T-cell (primary cell): Measurements from ENCODE around the gene ZNF768. TPM values are rescaled to one million over a fixed set of nuclear protein-coding genes. Genes with fewer than 3 reads are reported as not detected.

Experiments
- ATAC-seq, 4 experiments: fragments of 200-7000 bp in 3 of 4; fragments of 150-1000 bp in 1 of 4; cut with Tn5 transposase; replicated peaks in 1 of 4; 1 replicate in 3 of 4; 2 replicates in 1 of 4; pipeline ENCODE4 v1.10.0; 2021; ENCODE audit warnings: moderate library complexity in 3 of 4, mild to moderate bottlenecking in 2 of 4, moderate number of reproducible peaks in 1 of 4
- CTCF ChIA-PET, 2 donors: fragments of 300-600 bp; sonication (Branson Sonifier 250); formaldehyde crosslinking; loops; one replicate each; lab custom pipeline; 2022; ENCODE audit warnings: antibody characterized with exemption in 2 of 2; lab: Charles Lee
- POLR2A ChIA-PET, 2 donors: fragments of 300-600 bp; sonication (Branson Sonifier 250); formaldehyde crosslinking; loops; one replicate each; lab custom pipeline; 2022; ENCODE audit warnings: antibody characterized with exemption in 2 of 2; lab: Charles Lee
- DNase-seq, 35 experiments: peaks; one replicate each; pipeline versions ENCODE4 v3.0.0 to v3.0.0-alpha.2; 2013 to 2023
- H3K27ac ChIP-seq: one replicate; pipeline ENCODE4 v1.5.1; 2013; ENCODE audit warnings: low read length
- H3K27me3 ChIP-seq, 2 experiments: replicated peaks in 1 of 2; 1 replicate in 1 of 2; 2 replicates in 1 of 2; pipeline versions ENCODE4 v1.6.1 to v1.7.0; 2013; ENCODE audit warnings: low read length in 1 of 2, mixed read lengths in 1 of 2; ENCODE audit not compliant: control insufficient read depth in 2 of 2, insufficient read depth in 2 of 2; ENCODE audit errors: extremely low read depth in 1 of 2
- H3K36me3 ChIP-seq, 2 donors: 1 replicate in 1 of 2; 2 replicates in 1 of 2; pipeline versions ENCODE4 v1.6.1 to v1.7.0; 2013; ENCODE audit warnings: low read length in 1 of 2; ENCODE audit not compliant: control insufficient read depth in 2 of 2, insufficient read depth in 1 of 2; ENCODE audit errors: extremely low read depth in 1 of 2
- H3K4me1 ChIP-seq, 2 experiments: 1 replicate in 1 of 2; 2 replicates in 1 of 2; pipeline versions ENCODE4 v1.6.1 to v1.7.0; 2013; ENCODE audit warnings: low read length in 2 of 2, mixed read lengths in 1 of 2; ENCODE audit not compliant: insufficient read depth in 2 of 2, control insufficient read depth in 1 of 2; ENCODE audit errors: extremely low read depth in 1 of 2
- H3K4me3 ChIP-seq, 2 donors: 1 replicate in 1 of 2; 2 replicates in 1 of 2; pipeline versions ENCODE4 v1.5.1 to v1.7.0; 2013; ENCODE audit warnings: mild to moderate bottlenecking in 2 of 2, low read length in 1 of 2, moderate library complexity in 1 of 2; ENCODE audit not compliant: control insufficient read depth in 1 of 2; ENCODE audit errors: extremely low read depth in 1 of 2
- H3K9me3 ChIP-seq: 2 replicates; pipeline ENCODE4 v1.7.0; 2013
- H3K27ac Mint-ChIP-seq, 2 donors: one replicate each; pipeline ENCODE4 v1.8.0; 2020 to 2021; ENCODE audit warnings: mild to moderate bottlenecking in 2 of 2, mixed read lengths in 2 of 2
- H3K27me3 Mint-ChIP-seq, 2 donors: one replicate each; pipeline ENCODE4 v1.8.0; 2021 to 2022; ENCODE audit warnings: mixed read lengths in 2 of 2
- H3K36me3 Mint-ChIP-seq: one replicate; pipeline ENCODE4 v1.8.0; 2021; ENCODE audit warnings: mixed read lengths
- H3K4me1 Mint-ChIP-seq, 3 donors: one replicate each; pipeline ENCODE4 v1.8.0; 2020 to 2022; ENCODE audit warnings: mixed read lengths in 3 of 3, mild to moderate bottlenecking in 1 of 3
- H3K4me3 Mint-ChIP-seq, 3 donors: one replicate each; pipeline ENCODE4 v1.8.0; 2020 to 2022; ENCODE audit warnings: mild to moderate bottlenecking in 3 of 3, mixed read lengths in 3 of 3, moderate library complexity in 3 of 3
- H3K9me3 Mint-ChIP-seq, 3 donors: one replicate each; pipeline ENCODE4 v1.8.0; 2020 to 2022; ENCODE audit warnings: mixed read lengths in 3 of 3
- WGBS: methylation state at CpG from one replicate; pipeline ENCODE4 v1.1.5; 2013; ENCODE audit warnings: missing lambda C conversion rate; ENCODE audit not compliant: insufficient coverage; 5-methylcytosine and 5-hydroxymethylcytosine counted together
- total RNA-seq, 35 experiments: library from RNA in 6 of 35; stranded (reverse) in 6 of 35; fragments of 120-200 nt in 1 of 35; gene quantifications; one replicate each; pipeline versions ENCODE4 v1.2.1 to v1.2.4 and lab custom pipeline; 2013 to 2026

Gene ZNF768
- total RNA-seq, 5 donors from 2014 or later (not counting 1 experiment from before 2014, with no cell fraction given): 5.0 to 8.3 (median 7.2) TPM

GRCh38 chr16:30474684-30475083 lies 51.7 kb downstream of the ZNF768 start:
- Mint-ChIP-seq H3K4me1 (peaks cover 65 to 81% (median 68%) of the 10 kb centered on the region in 3 donors), H3K4me3 (peak overlapping the region; percentile 95 to 99 (median 99)), H3K36me3 (peaks cover 42% of the 10 kb centered on the region), H3K9me3 (no peaks in the 10 kb centered on the region), H3K27ac (peak overlapping the region; percentile 74 to 88), H3K27me3 (no peaks in the 10 kb centered on the region)
- H3K36me3 ChIP-seq: peaks cover 7 to 52% of the 10 kb centered on the region in 2 donors
- 41% methylated on average over 2 of the region's 7 CpGs for WGBS
- DNase-seq: no peak
- no peak for ATAC-seq
- no peaks in the 10 kb centered on the region for H3K9me3 ChIP-seq
- ChIA-PET POLR2A (interaction anchor here in 1 of 2 donors (1.0 kb wide), 1 partner anchor 16 kb away, joined by 4 read pairs; no protein-coding TSS in a partner anchor), CTCF (interaction anchor here in 1 of 2 donors (1.5 kb wide), 2 partner anchors 24 to 25 kb away, joined by 3 read pairs; no protein-coding TSS in a partner anchor)
- peak overlapping the region; percentile 77 for H3K27ac ChIP-seq
- no peaks in the 10 kb centered on the region for H3K27me3 ChIP-seq
- H3K4me1 ChIP-seq: peaks cover 34 to 87% of the 10 kb centered on the region in 2 experiments
- H3K4me3 ChIP-seq: peak overlapping the region; percentile 82 to 92

- Mint-ChIP-seq H3K27ac (peak overlapping the region; percentile 93 to 95), H3K27me3 (no peaks in the 10 kb centered on the region), H3K36me3 (peaks cover 42% of the 10 kb centered on the region), H3K4me3 (peak overlapping the region; percentile 95 to 99 (median 99)), H3K9me3 (no peaks in the 10 kb centered on the region), H3K4me1 (peaks cover 65 to 85% (median 73%) of the 10 kb centered on the region in 3 donors)
- ChIA-PET CTCF (interaction anchor here in 1 of 2 donors (1.7 to 3.1 kb wide), 3 partner anchors 24 to 141 kb away, joined by 3 to 10 read pairs (median 9); partner anchors contain the start of gene DCTPP1), POLR2A (interaction anchor here in 1 of 2 donors (1.0 kb wide), 1 partner anchor 44 kb away, joined by 4 read pairs; the partner anchor contains the start of gene DCTPP1)
- Histone ChIP-seq H3K36me3 (peaks cover 7 to 45% of the 10 kb centered on the region in 2 donors), H3K9me3 (no peaks in the 10 kb centered on the region), H3K4me3 (peak overlapping the region; percentile 82 to 92), H3K27me3 (no peaks in the 10 kb centered on the region), H3K27ac (peak overlapping the region; percentile 77), H3K4me1 (peaks cover 37 to 87% of the 10 kb centered on the region in 2 experiments)
- 11% methylated on average over 24 of the region's 35 CpGs for WGBS
- DNase-seq (no peak), ATAC-seq (no peak)
These were observed 52.3 kb downstream of the ZNF768 start for GRCh38 chr16:30474074-30474452.

Other genes with a start within 250 kb of the ZNF768 start
- gene CD2BP2, start 171.3 kb downstream of the ZNF768 start, total RNA-seq: 10 to 100 TPM; 38.9 to 80.3 (median 73.3) TPM
- 10 to 100 TPM; 24.0 to 60.1 (median 52.5) TPM for gene TBC1D10B, start 156.1 kb downstream of the ZNF768 start, total RNA-seq
- gene MYL11, start 151.8 kb downstream of the ZNF768 start, total RNA-seq: 1 to 10 TPM in 2 of 5 donors, under 1 TPM in 1, not detected in 2; 0.91 to 1.3 (median 1.1) TPM
- 100 to 1,000 TPM; 191 to 259 (median 229) TPM for gene SEPTIN1, start 144.0 kb downstream of the ZNF768 start, total RNA-seq
- gene ZNF48, start 131.1 kb downstream of the ZNF768 start, total RNA-seq: 10 to 100 TPM in 3 of 5 donors, 1 to 10 TPM in 2; 7.3 to 17.5 (median 16.4) TPM
- 1 to 10 TPM; 1.3 to 6.6 (median 6.2) TPM for gene ZNF771, start 119.0 kb downstream of the ZNF768 start, total RNA-seq
- 10 to 100 TPM; 11.2 to 30.6 (median 24.7) TPM for gene DCTPP1, start 96.5 kb downstream of the ZNF768 start, total RNA-seq
- 10 to 100 TPM; 21.3 to 50.2 (median 47.8) TPM for gene SEPHS2, start 80.7 kb downstream of the ZNF768 start, total RNA-seq
- 100 to 1,000 TPM; 322 to 640 (median 518) TPM for gene ITGAL, start 53.8 kb downstream of the ZNF768 start, total RNA-seq
- gene ZNF747, start 8.3 kb upstream of the ZNF768 start, total RNA-seq: 10 to 100 TPM in 3 of 5 donors, 1 to 10 TPM in 2; 6.8 to 17.4 (median 14.2) TPM
- 10 to 100 TPM; 14.9 to 33.9 (median 27.3) TPM for gene ZNF764, start 31.8 kb upstream of the ZNF768 start, total RNA-seq
- gene ZNF688, start 45.1 kb upstream of the ZNF768 start, total RNA-seq: 10 to 100 TPM; 11.9 to 25.9 (median 20.7) TPM
- gene ZNF785, start 59.1 kb upstream of the ZNF768 start, total RNA-seq: 10 to 100 TPM; 11.7 to 30.9 (median 26.6) TPM
- gene ZNF689, start 83.8 kb upstream of the ZNF768 start, total RNA-seq: 10 to 100 TPM; 11.0 to 13.7 (median 12.4) TPM
- 100 to 1,000 TPM in 2 of 5 donors, 10 to 100 TPM in 3; 57.9 to 121 (median 89.6) TPM for gene PRR14, start 124.4 kb upstream of the ZNF768 start, total RNA-seq
- 100 to 1,000 TPM; 159 to 186 (median 167) TPM for gene FBRS, start 131.9 kb upstream of the ZNF768 start, total RNA-seq
- 100 to 1,000 TPM in 3 of 5 donors, 10 to 100 TPM in 2; 82.8 to 124 (median 114) TPM for gene SRCAP, start 172.6 kb upstream of the ZNF768 start, total RNA-seq
- 10 to 100 TPM; 36.4 to 57.8 (median 48.9) TPM for gene PHKG2, start 221.9 kb upstream of the ZNF768 start, total RNA-seq
- gene CFAP119, start 235.5 kb upstream of the ZNF768 start, total RNA-seq: 1 to 10 TPM; 1.3 to 3.1 (median 2.7) TPM
- 100 to 1,000 TPM in 1 of 5 donors, 10 to 100 TPM in 4; 55.7 to 106 (median 95.9) TPM for gene RNF40, start 235.8 kb upstream of the ZNF768 start, total RNA-seq